SK-N-SH (cell line): Measurements from ENCODE around the gene TNFRSF12A. TPM values are rescaled to one million over a fixed set of nuclear protein-coding genes. Genes with fewer than 3 reads are reported as not detected.

Experiments
- CTCF ChIA-PET: fragments of 300-600, 350-600 bp; formaldehyde crosslinking; extraction: SDS; loops from one replicate; lab custom pipeline; 2021; lab: Yijun Ruan, JAX
- POLR2A ChIA-PET: fragments of 350-600 bp; sonication (Branson Sonifier 250); formaldehyde crosslinking; extraction: SDS; loops from one replicate; lab custom pipeline; 2020; ENCODE audit warnings: antibody characterized with exemption, inconsistent platforms; lab: Yijun Ruan, JAX
- DNase-seq: peaks from one replicate; pipeline ENCODE4 v3.0.0; 2012
- H2AFZ ChIP-seq: fragments of 200-600 bp; sonication (generic); 2 replicates; pipeline ENCODE4 v1.8.1; 2016; ENCODE audit warnings: antibody characterized with exemption, mild to moderate bottlenecking, low read depth
- H3F3A ChIP-seq: fragments of 200-600 bp; sonication (generic); replicated peaks from 2 replicates; pipeline ENCODE3; 2016; ENCODE audit warnings: antibody characterized with exemption, mild to moderate bottlenecking; ENCODE audit not compliant: insufficient read depth
- H3K27ac ChIP-seq, 2 experiments: fragments of 200-500 bp in 1 of 2; fragments of 200-600 bp in 1 of 2; sonication (Bioruptor generic) in 1 of 2; sonication (generic), shearing (Covaris generic) in 1 of 2; 2 replicates each; pipeline versions ENCODE4 v1.5.1 to v1.6.1; 2014 to 2016; ENCODE audit warnings: low read depth in 2 of 2, inconsistent platforms in 1 of 2, low read length in 1 of 2, mild to moderate bottlenecking in 1 of 2, mixed read lengths in 1 of 2
- H3K27me3 ChIP-seq: fragments of 200-600 bp; sonication (generic), shearing (Covaris generic); 2 replicates; pipeline ENCODE4 v1.6.1; 2016; ENCODE audit warnings: mixed run types; ENCODE audit not compliant: insufficient read depth
- H3K36me3 ChIP-seq, 2 experiments: fragments of 200-500 bp in 1 of 2; fragments of 200-600 bp in 1 of 2; sonication (Bioruptor generic) in 1 of 2; sonication (generic) in 1 of 2; replicated peaks in 1 of 2; 2 replicates each; pipeline versions ENCODE3 to v1.5.1; 2014 to 2016; ENCODE audit warnings: low read length in 1 of 2, mild to moderate bottlenecking in 1 of 2; ENCODE audit not compliant: insufficient read depth in 2 of 2, control insufficient read depth in 1 of 2
- H3K4me1 ChIP-seq, 2 experiments: fragments of 200-500 bp in 1 of 2; fragments of 200-600 bp in 1 of 2; sonication (Bioruptor generic) in 1 of 2; sonication (generic), shearing (Covaris generic) in 1 of 2; 2 replicates each; pipeline versions ENCODE4 v1.5.1 to v1.6.1; 2014 to 2016; ENCODE audit warnings: low read depth in 1 of 2, low read length in 1 of 2, mixed run types in 1 of 2; ENCODE audit not compliant: insufficient read depth in 2 of 2, control insufficient read depth in 1 of 2
- H3K4me2 ChIP-seq: fragments of 200-600 bp; sonication (generic), shearing (Covaris generic); 2 replicates; pipeline ENCODE4 v1.6.1; 2017; ENCODE audit warnings: mixed run types
- H3K4me3 ChIP-seq, 2 experiments: fragments of 200-500 bp in 1 of 2; fragments of 200-600 bp in 1 of 2; sonication (Bioruptor generic) in 1 of 2; sonication (generic), shearing (Covaris generic) in 1 of 2; 2 replicates each; pipeline versions ENCODE4 v1.5.1 to v1.8.1; 2014 to 2016; ENCODE audit warnings: low read depth in 2 of 2, inconsistent platforms in 1 of 2, low read length in 1 of 2, mild to moderate bottlenecking in 1 of 2, mixed read lengths in 1 of 2, moderate library complexity in 1 of 2
- H3K79me2 ChIP-seq: fragments of 200-600 bp; sonication (generic); 2 replicates; pipeline ENCODE4 v1.8.1; 2017; ENCODE audit warnings: mild to moderate bottlenecking; ENCODE audit not compliant: insufficient read depth
- H3K9ac ChIP-seq: fragments of 200-600 bp; sonication (generic); 2 replicates; pipeline ENCODE4 v1.6.1; 2017; ENCODE audit warnings: mixed run types
- H3K9me2 ChIP-seq: fragments of 200-600 bp; sonication (generic); 2 replicates; pipeline ENCODE4 v1.6.1; 2017; ENCODE audit warnings: mixed run types
- H3K9me3 ChIP-seq: fragments of 200-600 bp; sonication (generic); 2 replicates; pipeline ENCODE4 v1.6.1; 2017; ENCODE audit warnings: mixed run types, mild to moderate bottlenecking, moderate library complexity
- H4K20me1 ChIP-seq: fragments of 200-600 bp; sonication (generic); 2 replicates; pipeline ENCODE4 v1.6.1; 2017; ENCODE audit warnings: mild to moderate bottlenecking, mixed run types; ENCODE audit not compliant: insufficient read depth
- ELF1 ChIP-seq: IDR thresholded peaks from 2 replicates; pipeline ENCODE4 v1.4.0; 2012
- EZH2phosphoT487 ChIP-seq: fragments of 200-600 bp; sonication (generic); IDR thresholded peaks from 2 replicates; pipeline ENCODE4 v1.6.1; 2017; ENCODE audit warnings: low read depth, mixed run types, mild to moderate bottlenecking, antibody characterized with exemption, moderate library complexity, borderline replicate concordance
- FOSL2 ChIP-seq: IDR thresholded peaks from 2 replicates; pipeline ENCODE4 v1.4.0; 2012; ENCODE audit warnings: low read depth, mild to moderate bottlenecking, moderate library complexity, borderline replicate concordance
- FOXJ3 ChIP-seq: sonication (generic); formaldehyde crosslinking; IDR thresholded peaks from 2 replicates; pipeline ENCODE4 v1.5.1; 2020; ENCODE audit warnings: mild to moderate bottlenecking, missing genetic modification reagents
- FOXM1 ChIP-seq: IDR thresholded peaks from 2 replicates; pipeline ENCODE4 v1.4.0; 2012; ENCODE audit warnings: low read depth, mild to moderate bottlenecking
- GABPA ChIP-seq: IDR thresholded peaks from 2 replicates; pipeline ENCODE4 v1.4.0; 2012; ENCODE audit warnings: low read depth, mild to moderate bottlenecking
- GATA2 ChIP-seq: sonication (generic); formaldehyde crosslinking; IDR thresholded peaks from 2 replicates; pipeline ENCODE4 v1.5.0; 2020; ENCODE audit warnings: mild to moderate bottlenecking, missing genetic modification reagents
- NRF1 ChIP-seq: IDR thresholded peaks from 2 replicates; pipeline ENCODE4 v1.6.1; 2012; ENCODE audit warnings: low read depth, mild to moderate bottlenecking, low read length
- RAD21 ChIP-seq: IDR thresholded peaks from 2 replicates; pipeline ENCODE4 v1.6.1; 2012; ENCODE audit warnings: mild to moderate bottlenecking, low read length
- RCOR1 ChIP-seq: fragments of 150-350 bp; IDR thresholded peaks from 2 replicates; pipeline ENCODE4 v1.6.1; 2017; ENCODE audit warnings: antibody characterized with exemption, low read length
- SMC3 ChIP-seq: IDR thresholded peaks from 2 replicates; pipeline ENCODE4 v1.6.1; 2012; ENCODE audit warnings: low read depth, low read length, improper control_type of control experiment
- TAF1 ChIP-seq: IDR thresholded peaks from 2 replicates; pipeline ENCODE4 v1.6.1; 2012; ENCODE audit warnings: low read depth, mild to moderate bottlenecking, low read length, moderate library complexity, borderline replicate concordance
- TEAD4 ChIP-seq: IDR thresholded peaks from 2 replicates; pipeline ENCODE4 v1.4.0; 2012; ENCODE audit warnings: mild to moderate bottlenecking, borderline replicate concordance; ENCODE audit not compliant: insufficient read depth
- ZBTB33 ChIP-seq: IDR thresholded peaks from 2 replicates; pipeline ENCODE4 v1.4.0; 2012; ENCODE audit warnings: low read depth, borderline replicate concordance
- whole genome bisulfite sequencing: methylation state at CpG from one replicate; pipeline ENCODE4 v1.1.6; 2017; ENCODE audit warnings: low lambda C conversion rate; 5-methylcytosine and 5-hydroxymethylcytosine counted together
- polyA plus RNA-seq, 3 experiments: library from polyadenylated mRNA; depleted of rRNA; stranded (reverse); fragments of >200 nt; gene quantifications; 2 replicates each; pipeline ENCODE4 v1.2.3, GENCODE V29; 2012
- TF ChIP-seq, protein P1 (sequence below): IDR thresholded peaks from 2 replicates; pipeline ENCODE4 v1.6.1; 2012; ENCODE audit warnings: mild to moderate bottlenecking, low read depth, low read length, moderate library complexity

TNFRSF12A gene
- polyA plus RNA-seq, 1 of the 3 experiments (the other 2 are of a cell fraction): 374 TPM

DNA sequence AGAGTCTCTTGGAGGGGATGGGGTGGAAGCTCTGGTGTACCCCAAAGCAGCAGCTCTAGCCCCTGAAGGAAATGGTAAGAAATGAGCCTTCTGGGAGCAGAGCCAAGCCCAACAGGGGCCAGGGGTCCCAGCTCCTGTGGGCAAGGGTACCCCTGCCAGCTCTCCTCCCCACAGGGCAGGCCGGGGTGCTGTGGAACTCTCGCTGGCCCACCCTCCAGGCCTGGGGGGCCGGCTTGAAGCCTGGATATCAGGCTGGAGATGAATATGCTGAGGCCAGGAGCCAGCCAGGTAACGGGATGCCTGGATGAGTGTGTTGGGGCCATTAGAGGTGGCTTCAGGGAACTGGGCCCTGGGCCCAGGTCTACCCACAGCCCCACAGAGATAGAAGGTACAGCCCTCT, 19.6 kb upstream of the TNFRSF12A start (continued):
- TF ChIP-seq GABPA (no peak), FOSL2 (no peak), SMC3 (no peak), ZBTB33 (no peak), GATA2 (CRISPR knock-in tag) (no peak)
- TF ChIP-seq, all 33 proteins: peak for 0

DNA sequence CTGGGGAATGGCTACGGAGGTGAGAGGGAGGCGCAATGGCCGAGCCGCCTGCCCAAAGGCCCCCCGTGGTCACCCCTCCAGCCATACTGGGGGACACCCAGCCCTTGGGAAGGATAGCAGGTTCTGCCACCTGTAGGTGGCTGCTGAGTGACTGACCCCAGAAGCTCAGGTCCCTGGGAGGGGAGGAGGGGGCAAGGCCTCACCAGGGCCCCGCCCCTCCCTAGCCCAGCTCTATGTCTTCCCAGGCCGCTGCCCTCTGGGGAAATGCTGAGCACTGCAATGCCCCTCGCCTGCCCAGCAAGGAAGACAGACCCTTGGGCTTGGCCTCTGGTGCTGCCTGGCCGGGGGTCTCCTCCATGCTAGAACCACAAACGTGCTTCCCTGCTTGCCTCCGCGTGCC, 18.9 kb upstream of the TNFRSF12A start:
- no peak overlapping the region for H3K9ac ChIP-seq
- H3K4me3 ChIP-seq: no peak overlapping the region
- H3K36me3 ChIP-seq: no peaks in the 10 kb centered on the region
- 87% methylated on average over 6 of the region's 12 CpGs for WGBS
- no peak overlapping the region for H2AFZ ChIP-seq
- H3K27ac ChIP-seq: no peak overlapping the region
- DNase-seq: no peak
- no peaks in the 10 kb centered on the region for H4K20me1 ChIP-seq
- no peaks in the 10 kb centered on the region for H3K27me3 ChIP-seq
- H3K4me1 ChIP-seq: peaks cover 0 to 3% of the 10 kb centered on the region in 2 experiments; a peak in 1 of 4 replicates
- H3K79me2 ChIP-seq: no peaks in the 10 kb centered on the region
- H3K9me2 ChIP-seq: no peaks in the 10 kb centered on the region
- TF ChIP-seq RAD21: no peak
- no peak for TF ChIP-seq ELF1
- TF ChIP-seq FOXM1: no peak
- TF ChIP-seq, protein P1, sequence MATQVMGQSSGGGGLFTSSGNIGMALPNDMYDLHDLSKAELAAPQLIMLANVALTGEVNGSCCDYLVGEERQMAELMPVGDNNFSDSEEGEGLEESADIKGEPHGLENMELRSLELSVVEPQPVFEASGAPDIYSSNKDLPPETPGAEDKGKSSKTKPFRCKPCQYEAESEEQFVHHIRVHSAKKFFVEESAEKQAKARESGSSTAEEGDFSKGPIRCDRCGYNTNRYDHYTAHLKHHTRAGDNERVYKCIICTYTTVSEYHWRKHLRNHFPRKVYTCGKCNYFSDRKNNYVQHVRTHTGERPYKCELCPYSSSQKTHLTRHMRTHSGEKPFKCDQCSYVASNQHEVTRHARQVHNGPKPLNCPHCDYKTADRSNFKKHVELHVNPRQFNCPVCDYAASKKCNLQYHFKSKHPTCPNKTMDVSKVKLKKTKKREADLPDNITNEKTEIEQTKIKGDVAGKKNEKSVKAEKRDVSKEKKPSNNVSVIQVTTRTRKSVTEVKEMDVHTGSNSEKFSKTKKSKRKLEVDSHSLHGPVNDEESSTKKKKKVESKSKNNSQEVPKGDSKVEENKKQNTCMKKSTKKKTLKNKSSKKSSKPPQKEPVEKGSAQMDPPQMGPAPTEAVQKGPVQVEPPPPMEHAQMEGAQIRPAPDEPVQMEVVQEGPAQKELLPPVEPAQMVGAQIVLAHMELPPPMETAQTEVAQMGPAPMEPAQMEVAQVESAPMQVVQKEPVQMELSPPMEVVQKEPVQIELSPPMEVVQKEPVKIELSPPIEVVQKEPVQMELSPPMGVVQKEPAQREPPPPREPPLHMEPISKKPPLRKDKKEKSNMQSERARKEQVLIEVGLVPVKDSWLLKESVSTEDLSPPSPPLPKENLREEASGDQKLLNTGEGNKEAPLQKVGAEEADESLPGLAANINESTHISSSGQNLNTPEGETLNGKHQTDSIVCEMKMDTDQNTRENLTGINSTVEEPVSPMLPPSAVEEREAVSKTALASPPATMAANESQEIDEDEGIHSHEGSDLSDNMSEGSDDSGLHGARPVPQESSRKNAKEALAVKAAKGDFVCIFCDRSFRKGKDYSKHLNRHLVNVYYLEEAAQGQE: no peak
- TF ChIP-seq FOSL2: no peak
- TF ChIP-seq NRF1: no peak
- TF ChIP-seq GABPA: no peak
- no peak for TF ChIP-seq TEAD4
- TF ChIP-seq EZH2phosphoT487: no peak
- no peak for TF ChIP-seq FOXJ3 (CRISPR knock-in tag)
- no peak for TF ChIP-seq TAF1
- no peak for TF ChIP-seq RCOR1
- no peaks in the 10 kb centered on the region for H3K9me3 ChIP-seq
- ChIA-PET POLR2A (interaction anchor here (1.4 kb wide), 1 partner anchor 21 kb away, joined by 4 read pairs; the partner anchor contains the start of gene PKMYT1), CTCF (interaction anchor here (1.0 to 4.4 kb wide), 6 partner anchors 8 to 43 kb away, joined by 3 to 62 read pairs (median 3); no protein-coding TSS in a partner anchor)
- no peak overlapping the region for H3K4me2 ChIP-seq
- peaks cover 6% of the 10 kb centered on the region for H3F3A ChIP-seq
